ENCODE measurements around the gene FAR1.

FAR1 gene

DNA sequence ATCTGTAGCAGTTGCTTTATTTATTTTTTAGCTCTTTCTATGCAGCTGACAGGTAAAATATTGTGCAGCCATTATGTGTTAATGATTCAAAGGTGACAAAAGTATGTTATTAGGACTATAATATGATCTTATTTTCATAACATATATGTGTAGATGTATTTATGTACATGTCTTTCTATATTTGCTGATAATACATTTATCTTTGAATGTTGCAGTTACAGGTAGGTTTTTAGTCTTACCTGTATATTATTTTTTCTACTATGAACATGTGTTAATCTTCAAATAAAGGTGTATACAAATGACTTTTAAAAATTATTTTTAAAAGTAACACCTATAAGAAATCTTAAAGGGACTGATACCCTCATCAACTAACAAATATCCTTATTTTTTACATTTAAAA, 33.6 kb downstream of the FAR1 start:
- H3K4me3 ChIP-seq (ENCODE audit: low read length), result no peak overlapping the region
- no peak for DNase-seq (ENCODE audit: low read depth)

DNA sequence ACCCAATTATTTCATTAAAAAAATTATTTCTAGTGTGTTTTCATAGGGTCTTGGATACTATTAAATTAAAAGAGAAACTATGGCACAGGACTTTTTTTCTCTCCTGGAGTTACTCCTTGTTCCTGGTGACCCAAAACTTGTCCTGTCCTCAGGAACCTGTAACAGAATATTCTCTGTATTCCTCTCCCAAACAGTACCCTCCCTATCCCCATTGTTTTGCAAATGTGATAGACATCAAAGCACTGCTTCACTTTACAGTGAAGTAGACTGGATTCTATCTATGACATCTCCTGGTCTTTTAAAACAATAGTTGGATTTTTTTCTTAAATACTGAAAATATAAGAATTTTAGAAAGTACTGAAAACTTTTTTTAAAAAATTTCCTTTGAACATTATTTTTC, 37.2 kb downstream of the FAR1 start:
- no peak overlapping the region for H3K4me3 ChIP-seq (ENCODE audit: low read length)
- TF ChIP-seq, protein P1, sequence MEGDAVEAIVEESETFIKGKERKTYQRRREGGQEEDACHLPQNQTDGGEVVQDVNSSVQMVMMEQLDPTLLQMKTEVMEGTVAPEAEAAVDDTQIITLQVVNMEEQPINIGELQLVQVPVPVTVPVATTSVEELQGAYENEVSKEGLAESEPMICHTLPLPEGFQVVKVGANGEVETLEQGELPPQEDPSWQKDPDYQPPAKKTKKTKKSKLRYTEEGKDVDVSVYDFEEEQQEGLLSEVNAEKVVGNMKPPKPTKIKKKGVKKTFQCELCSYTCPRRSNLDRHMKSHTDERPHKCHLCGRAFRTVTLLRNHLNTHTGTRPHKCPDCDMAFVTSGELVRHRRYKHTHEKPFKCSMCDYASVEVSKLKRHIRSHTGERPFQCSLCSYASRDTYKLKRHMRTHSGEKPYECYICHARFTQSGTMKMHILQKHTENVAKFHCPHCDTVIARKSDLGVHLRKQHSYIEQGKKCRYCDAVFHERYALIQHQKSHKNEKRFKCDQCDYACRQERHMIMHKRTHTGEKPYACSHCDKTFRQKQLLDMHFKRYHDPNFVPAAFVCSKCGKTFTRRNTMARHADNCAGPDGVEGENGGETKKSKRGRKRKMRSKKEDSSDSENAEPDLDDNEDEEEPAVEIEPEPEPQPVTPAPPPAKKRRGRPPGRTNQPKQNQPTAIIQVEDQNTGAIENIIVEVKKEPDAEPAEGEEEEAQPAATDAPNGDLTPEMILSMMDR (IDR thresholded peaks at IDR 0.05; ENCODE audit: insufficient read depth, low read depth, low read length, missing control alignments), result no peak
- DNase-seq (ENCODE audit: low read depth), result no peak

More for the DNA sequence above, 33.6 kb downstream of the FAR1 start:
- TF ChIP-seq, protein P1 (IDR thresholded peaks at IDR 0.05; ENCODE audit: insufficient read depth, low read depth, low read length, missing control alignments), result no peak

DNA sequence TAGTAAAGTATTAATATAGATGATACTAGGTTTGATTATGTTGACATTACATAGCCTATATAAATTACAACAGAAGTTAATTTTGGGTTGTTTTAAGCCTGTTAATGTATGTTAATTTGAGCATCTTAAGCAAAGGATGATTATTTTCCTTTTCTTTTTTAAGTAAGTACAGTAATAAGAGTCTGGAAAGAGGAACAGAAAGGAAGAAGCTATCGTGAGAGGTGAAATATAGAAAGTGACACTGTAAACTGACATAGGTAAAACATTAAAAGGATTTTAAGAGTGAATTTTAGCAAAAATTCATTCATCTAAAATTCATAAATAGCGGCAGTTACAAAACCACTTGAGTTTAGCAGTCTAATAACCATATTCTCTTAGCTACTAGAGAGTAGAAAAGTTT, 45.5 kb downstream of the FAR1 start:
- no peak for DNase-seq (ENCODE audit: low read depth)
- TF ChIP-seq, protein P1 (IDR thresholded peaks at IDR 0.05; ENCODE audit: insufficient read depth, low read depth, low read length, missing control alignments), result no peak
- no peak overlapping the region for H3K4me3 ChIP-seq (ENCODE audit: low read length)

DNA sequence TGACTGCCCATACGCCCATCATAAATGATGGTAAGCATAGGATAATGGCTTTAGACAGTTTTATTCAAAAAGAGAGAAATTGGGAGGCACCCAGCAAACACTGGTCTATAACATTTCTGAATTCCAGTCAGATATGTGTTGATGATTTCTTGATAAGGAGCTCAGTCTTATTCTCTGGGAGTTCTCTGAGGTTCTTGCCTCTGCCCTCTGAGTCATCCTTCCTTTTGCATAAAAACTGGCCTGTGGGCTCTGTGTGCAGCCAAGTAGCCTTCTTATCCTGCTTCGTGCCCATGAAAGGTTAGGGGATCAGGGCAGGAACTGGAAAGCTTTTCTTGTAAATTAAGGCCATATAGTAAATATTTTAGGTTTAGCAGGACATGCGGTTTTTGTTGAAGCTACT, 48.9 kb downstream of the FAR1 start:
- DNase-seq (ENCODE audit: low read depth), result peak; percentile 39
- H3K4me3 ChIP-seq (ENCODE audit: low read length), result no peak overlapping the region
- TF ChIP-seq, protein P1 (IDR thresholded peaks at IDR 0.05; ENCODE audit: insufficient read depth, low read depth, low read length, missing control alignments), result no peak

DNA sequence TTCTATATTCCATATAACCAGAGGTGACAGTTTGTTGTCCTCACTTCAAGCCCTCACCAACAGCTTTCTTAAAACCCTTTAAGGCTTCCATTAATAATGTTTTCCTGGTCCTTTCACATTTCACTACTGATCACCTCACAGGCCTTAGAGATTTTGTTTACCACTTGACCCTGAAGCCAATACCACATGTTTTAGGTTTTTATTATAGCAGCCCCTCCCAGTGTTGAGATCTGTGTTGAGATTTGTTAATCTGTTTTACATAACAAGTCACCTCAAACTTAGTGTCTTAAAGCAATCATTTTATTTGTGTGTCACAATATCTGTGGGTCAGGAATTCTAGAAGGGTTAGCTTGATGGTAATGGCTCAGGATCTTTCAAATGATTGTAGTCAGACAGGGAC, 49.9 kb downstream of the FAR1 start:
- no peak for DNase-seq (ENCODE audit: low read depth)
- TF ChIP-seq, protein P1 (IDR thresholded peaks at IDR 0.05; ENCODE audit: insufficient read depth, low read depth, low read length, missing control alignments), result no peak
- H3K4me3 ChIP-seq (ENCODE audit: low read length), result no peak overlapping the region

DNA sequence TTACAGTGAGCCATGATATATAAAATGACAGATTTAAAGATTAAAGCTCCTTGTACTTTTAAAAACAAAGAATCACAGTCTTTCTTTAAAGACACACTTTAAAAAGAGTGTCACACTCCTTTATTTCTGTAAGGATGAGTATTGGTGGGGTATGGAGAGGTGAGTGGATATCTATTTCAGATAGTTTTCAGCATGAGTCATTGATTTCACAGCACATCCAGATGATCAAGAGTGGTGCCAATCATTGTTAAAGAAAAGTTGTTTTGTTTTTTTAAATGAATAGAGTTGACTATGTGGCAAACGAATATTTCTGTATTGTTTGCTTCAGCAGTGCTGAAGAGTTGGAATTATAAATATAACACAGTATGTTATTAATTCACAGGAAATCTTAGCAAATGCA, 52.5 kb downstream of the FAR1 start:
- TF ChIP-seq, protein P1 (IDR thresholded peaks at IDR 0.05; ENCODE audit: insufficient read depth, low read depth, low read length, missing control alignments), result no peak
- DNase-seq (ENCODE audit: low read depth), result peak; percentile 31
- no peak overlapping the region for H3K4me3 ChIP-seq (ENCODE audit: low read length)

DNA sequence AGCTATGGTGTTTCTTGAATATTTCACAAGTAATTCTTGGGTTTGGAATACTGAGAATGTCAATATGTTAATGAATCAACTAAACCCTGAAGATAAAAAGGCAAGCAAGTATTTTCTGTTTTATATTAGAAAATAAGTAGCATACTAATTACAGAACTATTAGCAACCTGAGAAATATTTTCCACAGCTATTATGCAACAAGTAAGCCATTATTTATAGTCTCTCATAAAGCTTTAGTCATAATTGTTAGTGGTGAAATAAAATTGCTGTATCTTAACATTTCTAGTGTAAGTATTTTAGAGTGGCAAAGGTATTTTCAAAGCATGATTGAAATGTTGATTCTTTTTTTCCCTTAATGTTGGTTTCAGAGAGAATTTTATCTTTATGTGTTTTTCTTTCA, 53.3 kb downstream of the FAR1 start:
- TF ChIP-seq, protein P1 (IDR thresholded peaks at IDR 0.05; ENCODE audit: insufficient read depth, low read depth, low read length, missing control alignments), result no peak
- H3K4me3 ChIP-seq (ENCODE audit: low read length), result no peak overlapping the region
- peak; percentile 50 for DNase-seq (ENCODE audit: low read depth)

All from epithelial cell of esophagus (primary cell).